GM18867 (cell line): ENCODE measurements around the gene AKR1C4.

Experiments used
- ATAC-seq: cut with Tn5 transposase; IDR thresholded peaks from one replicate; pipeline ENCODE4 v1.9.1; 2021; ENCODE audit warnings: mild to moderate bottlenecking, moderate library complexity; ENCODE audit not compliant: unreplicated experiment

Gene AKR1C4

DNA sequence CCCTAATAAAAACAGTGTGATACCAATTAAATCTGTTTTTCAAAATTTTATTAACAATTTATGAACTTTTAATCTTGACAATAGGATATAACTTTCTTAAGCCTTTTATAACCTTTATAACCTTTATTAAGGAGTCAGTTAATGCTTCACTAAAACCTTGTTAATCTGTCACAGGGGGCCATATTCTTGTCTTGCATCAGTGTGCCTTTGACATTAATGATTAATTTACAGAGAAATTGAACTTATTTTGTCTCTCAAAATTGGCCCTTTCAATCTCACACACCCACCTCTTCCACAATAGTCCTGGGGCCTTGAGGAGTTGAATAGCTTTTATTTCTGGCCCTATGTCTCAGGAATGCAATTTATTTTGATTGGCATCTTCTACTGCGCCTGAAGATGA, 68.5 kb downstream of the AKR1C4 start:
- ATAC-seq = no peak

DNA sequence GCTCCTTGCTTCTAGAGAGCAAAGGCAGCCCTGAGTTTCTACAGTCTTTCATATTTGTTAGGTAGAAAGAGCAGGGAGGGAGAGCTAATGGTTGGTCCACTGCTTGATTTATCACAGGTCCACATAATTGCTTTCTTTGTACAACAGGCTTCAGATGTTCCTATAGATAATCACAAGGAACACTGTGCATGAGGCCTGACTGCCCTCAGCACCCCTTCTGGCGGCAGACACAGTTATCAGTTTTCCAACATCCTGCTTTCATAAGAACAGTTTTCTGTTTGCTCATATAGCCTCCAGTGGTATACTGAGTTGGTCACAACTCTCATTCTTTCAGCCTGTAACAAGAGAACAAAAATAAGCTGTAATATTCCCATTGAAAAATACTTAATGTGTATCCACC, 69.7 kb downstream of the AKR1C4 start:
- ATAC-seq = no peak

DNA sequence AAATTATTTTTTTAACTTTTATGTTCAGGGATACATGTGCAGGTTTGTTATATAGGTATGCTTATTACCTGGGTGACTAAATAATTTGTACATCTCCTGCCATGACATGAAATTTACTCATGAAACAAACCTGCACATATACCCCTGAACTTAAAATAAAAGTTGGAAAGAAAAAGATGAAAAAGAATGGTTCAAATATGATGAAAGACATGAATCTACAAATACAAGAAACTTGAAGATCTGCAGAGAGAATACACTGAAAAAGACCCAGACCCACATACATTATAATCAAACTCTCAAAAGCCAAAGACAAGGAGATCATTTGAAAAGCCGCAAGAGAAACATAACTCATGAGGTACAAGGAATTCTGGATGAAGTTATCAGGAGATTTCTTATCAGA, 70.2 kb downstream of the AKR1C4 start:
- no peak for ATAC-seq

DNA sequence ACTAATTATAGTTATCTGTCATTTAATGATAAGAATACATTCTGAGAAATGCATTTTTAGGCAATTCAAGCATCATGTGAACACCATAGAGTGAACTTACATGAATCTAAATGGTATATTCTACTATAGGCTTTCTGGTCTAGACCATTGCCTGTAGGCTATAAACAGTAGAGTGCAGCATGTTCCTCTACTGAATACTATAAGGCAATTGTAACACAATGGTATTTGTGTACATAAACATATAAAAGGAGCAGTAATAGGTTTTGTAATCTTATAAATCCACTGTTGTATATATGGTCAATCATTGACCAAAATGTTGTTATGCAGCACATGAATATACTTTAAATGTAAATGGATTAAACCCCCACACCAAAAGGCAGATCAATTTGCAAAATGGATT, 71.6 kb downstream of the AKR1C4 start:
- no peak for ATAC-seq
